ENCODE results near the gene SLC5A6.
A peak's percentile ranks its signal among the peaks of the same experiment; 100 is the strongest.

Gene SLC5A6

DNA sequence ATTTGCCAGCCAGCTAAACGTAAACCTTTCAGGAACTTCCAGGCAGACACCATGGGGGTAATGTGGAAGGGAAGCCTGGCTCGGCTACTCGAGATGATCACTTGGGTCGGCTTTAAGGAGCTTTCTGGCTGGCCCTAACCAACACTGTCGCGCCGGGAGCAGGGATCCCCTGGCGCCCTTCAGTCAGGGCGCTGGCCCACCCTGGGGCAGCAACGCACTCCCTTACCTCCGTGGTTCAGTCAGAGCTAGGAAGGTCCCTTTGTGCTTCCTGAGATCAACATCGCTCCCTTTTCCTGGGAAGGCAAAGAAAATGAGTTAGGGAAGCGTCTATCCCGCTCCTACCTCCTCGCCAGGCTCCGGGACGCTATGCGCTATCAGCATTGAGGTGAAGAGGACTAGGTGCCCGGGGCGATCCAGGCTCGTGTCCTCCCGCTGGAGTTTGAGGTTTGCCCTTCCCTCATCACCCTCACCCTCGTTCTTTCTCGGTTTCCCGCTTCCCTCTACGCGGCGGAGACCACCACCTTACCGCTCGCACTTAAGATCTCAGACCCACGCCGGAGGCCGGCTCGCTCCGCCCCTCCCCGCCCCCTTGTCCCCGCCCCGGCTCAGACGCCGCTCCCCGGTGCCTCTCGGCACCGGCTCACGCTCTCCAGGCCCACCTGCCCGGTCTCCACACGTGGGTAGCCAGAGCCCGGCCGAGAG is 676 bp downstream of the SLC5A6 start:
- TF ChIP-seq TAF1 (IDR thresholded peaks at IDR 0.05; ENCODE audit: low read depth, low read length) = no peak
- TF ChIP-seq PAX5 (IDR thresholded peaks at IDR 0.05; ENCODE audit: insufficient read depth, low read length, severe bottlenecking) = no peak
- no peak for TF ChIP-seq SPI1 (IDR thresholded peaks at IDR 0.05; ENCODE audit: low read depth, low read length)
- TF ChIP-seq POLR2AphosphoS5 (IDR thresholded peaks at IDR 0.05; ENCODE audit: low read depth, low read length) = no peak
- TF ChIP-seq POU2F2 (IDR thresholded peaks at IDR 0.05; ENCODE audit: low read depth, low read length) = no peak
- no peak for TF ChIP-seq POLR2A (IDR thresholded peaks at IDR 0.05; ENCODE audit: low read depth, low read length)
- FAIRE-seq = peak; percentile 72
- no peak for DNase-seq (ENCODE audit: insufficient read length, low spot score)

DNA sequence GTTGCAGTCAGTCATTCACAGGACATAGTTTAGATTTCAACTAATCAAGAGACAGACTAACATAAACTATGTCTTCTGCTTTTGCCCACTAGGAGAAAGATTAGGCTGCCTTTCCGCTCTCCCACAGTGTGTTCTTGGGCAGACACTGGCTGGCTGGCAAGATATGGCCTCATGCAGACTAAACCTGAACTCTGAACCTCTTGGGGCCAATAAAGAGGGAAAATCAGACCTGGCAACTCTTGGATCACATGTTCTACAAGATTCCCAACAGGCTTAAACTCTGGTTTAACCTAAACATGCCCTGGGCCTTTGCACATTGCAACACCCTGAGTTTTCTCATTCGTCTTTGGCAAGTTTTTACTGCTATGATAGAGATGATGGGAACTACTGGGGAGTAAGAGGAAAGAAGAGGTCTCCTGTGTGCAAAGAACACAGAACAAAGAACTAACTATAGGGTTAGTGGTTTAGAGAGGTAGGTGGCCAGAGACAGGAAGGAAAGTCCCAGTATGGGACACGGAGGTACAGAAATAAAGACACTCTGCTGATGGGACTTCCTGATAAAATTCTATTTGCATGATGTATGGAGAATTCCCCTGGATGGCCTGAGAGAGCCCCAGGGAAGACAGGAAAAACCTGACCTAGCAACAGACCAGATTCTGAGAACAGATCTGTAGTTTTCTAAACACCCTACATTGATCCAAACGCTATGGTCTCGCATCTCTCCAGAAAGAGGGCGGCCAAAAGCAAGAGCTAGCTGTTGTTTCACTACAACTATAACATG is 2.3 kb downstream of the SLC5A6 start:
- DNase-seq (ENCODE audit: insufficient read length, low spot score) = no peak
- no peak for FAIRE-seq

DNA sequence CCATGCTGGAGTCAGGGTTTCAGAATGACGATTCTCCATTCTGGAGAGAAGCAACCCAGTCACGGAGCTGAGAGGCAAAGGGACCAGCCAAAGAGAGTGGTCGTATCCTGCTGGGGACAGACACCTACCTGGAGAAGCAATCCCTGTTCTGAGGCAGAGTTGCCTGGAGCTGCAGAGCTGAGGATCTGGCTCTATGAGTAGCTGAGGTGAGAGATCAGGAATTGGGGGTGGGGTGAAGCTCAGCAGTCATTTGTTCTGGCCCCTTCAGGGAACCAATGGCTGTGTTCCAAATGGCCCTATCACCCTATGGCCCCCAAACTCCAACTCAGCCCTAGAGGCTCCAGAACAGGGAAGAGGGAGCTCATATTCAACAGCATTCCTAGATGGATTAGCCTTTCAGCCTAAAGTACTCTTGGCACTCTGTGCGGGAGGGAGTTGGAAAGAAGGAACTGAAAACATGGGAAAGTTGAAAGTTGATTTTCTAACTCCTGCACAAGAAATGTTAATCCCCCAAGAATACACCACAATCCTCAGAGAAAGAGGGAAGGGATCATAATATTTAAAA is 3.5 kb downstream of the SLC5A6 start:
- DNase-seq (ENCODE audit: insufficient read length, low spot score) (no peak), FAIRE-seq (no peak)
- no peak for TF ChIP-seq TAF1 (IDR thresholded peaks at IDR 0.05; ENCODE audit: low read depth, low read length)
- no peak for TF ChIP-seq POU2F2 (IDR thresholded peaks at IDR 0.05; ENCODE audit: low read depth, low read length)
- no peak for TF ChIP-seq PAX5 (IDR thresholded peaks at IDR 0.05; ENCODE audit: insufficient read depth, low read length, severe bottlenecking)
- TF ChIP-seq POLR2AphosphoS5 (IDR thresholded peaks at IDR 0.05; ENCODE audit: low read depth, low read length) = no peak
- no peak for TF ChIP-seq POLR2A (IDR thresholded peaks at IDR 0.05; ENCODE audit: low read depth, low read length)
- no peak for TF ChIP-seq SPI1 (IDR thresholded peaks at IDR 0.05; ENCODE audit: low read depth, low read length)

More for the DNA sequence above, 2.3 kb downstream of the SLC5A6 start:
- TF ChIP-seq POLR2A (IDR thresholded peaks at IDR 0.05; ENCODE audit: low read depth, low read length) = no peak
- TF ChIP-seq TAF1 (IDR thresholded peaks at IDR 0.05; ENCODE audit: low read depth, low read length) = peak; percentile 17; the same call in 1 of the 2 replicates

GRCh38 chr2:27206346-27206745 is 5.7 kb downstream of the SLC5A6 start:
- TF ChIP-seq TAF1 (IDR thresholded peaks at IDR 0.05; ENCODE audit: low read depth, low read length) = no peak
- TF ChIP-seq PAX5 (IDR thresholded peaks at IDR 0.05; ENCODE audit: insufficient read depth, low read length, severe bottlenecking) = no peak
- TF ChIP-seq SPI1 (IDR thresholded peaks at IDR 0.05; ENCODE audit: low read depth, low read length) = no peak
- TF ChIP-seq POLR2AphosphoS5 (IDR thresholded peaks at IDR 0.05; ENCODE audit: low read depth, low read length) = no peak
- TF ChIP-seq POU2F2 (IDR thresholded peaks at IDR 0.05; ENCODE audit: low read depth, low read length) = no peak
- no peak for TF ChIP-seq POLR2A (IDR thresholded peaks at IDR 0.05; ENCODE audit: low read depth, low read length)
- FAIRE-seq (no peak), DNase-seq (ENCODE audit: insufficient read length, low spot score) (no peak)

DNA sequence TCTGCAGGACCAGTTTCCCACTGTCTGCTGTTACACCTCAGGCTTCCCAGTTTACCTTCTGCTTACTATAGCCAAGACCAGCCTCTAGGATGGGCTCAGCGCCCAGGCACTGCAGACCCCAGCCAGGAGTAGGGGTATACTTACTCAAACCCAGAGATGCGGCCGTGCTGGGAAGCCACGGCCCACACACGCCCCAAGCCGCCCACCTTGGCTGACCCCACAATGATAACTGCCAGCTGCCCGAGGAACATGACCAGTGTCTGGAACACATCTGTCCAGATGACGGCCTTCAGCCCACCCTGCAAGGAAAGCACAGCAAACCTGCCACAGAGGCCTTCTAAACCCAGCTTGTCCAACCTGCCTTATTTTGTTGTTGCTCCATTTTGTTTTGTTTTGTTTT is 6.9 kb downstream of the SLC5A6 start:
- DNase-seq (ENCODE audit: insufficient read length, low spot score) = no peak
- FAIRE-seq = no peak
- no peak for TF ChIP-seq POU2F2 (IDR thresholded peaks at IDR 0.05; ENCODE audit: low read depth, low read length)
- TF ChIP-seq TAF1 (IDR thresholded peaks at IDR 0.05; ENCODE audit: low read depth, low read length) = no peak
- no peak for TF ChIP-seq PAX5 (IDR thresholded peaks at IDR 0.05; ENCODE audit: insufficient read depth, low read length, severe bottlenecking)
- TF ChIP-seq POLR2A (IDR thresholded peaks at IDR 0.05; ENCODE audit: low read depth, low read length) = no peak
- no peak for TF ChIP-seq POLR2AphosphoS5 (IDR thresholded peaks at IDR 0.05; ENCODE audit: low read depth, low read length)
- TF ChIP-seq SPI1 (IDR thresholded peaks at IDR 0.05; ENCODE audit: low read depth, low read length) = no peak

- DNase-seq (ENCODE audit: insufficient read length, low spot score) = no peak
- no peak for FAIRE-seq
- TF ChIP-seq POLR2AphosphoS5 (IDR thresholded peaks at IDR 0.05; ENCODE audit: low read depth, low read length) = no peak
These were observed 7.5 kb downstream of the SLC5A6 start for GRCh38 chr2:27204566-27204965.

DNA sequence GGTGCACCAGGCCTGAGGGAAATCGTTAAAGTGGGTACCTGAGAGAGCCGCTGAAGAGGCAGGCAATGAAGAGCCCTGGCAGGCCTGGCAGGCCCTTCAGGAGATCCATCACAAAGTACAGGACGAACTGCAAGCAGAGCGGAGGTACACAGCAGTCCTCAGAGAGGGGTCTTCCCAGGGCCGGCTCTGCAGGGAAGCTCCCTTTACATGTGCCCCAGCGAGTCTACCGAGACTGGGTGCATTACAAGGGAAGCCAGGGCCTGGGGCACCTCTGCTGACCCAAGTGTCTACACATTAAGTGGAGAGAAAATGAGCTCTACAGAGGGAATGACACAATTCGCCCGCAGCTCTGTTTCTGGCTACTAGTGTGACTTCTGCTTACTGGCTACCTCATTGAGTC is 8.3 kb downstream of the SLC5A6 start:
- FAIRE-seq = no peak
- DNase-seq (ENCODE audit: insufficient read length, low spot score) = no peak
- TF ChIP-seq TAF1 (IDR thresholded peaks at IDR 0.05; ENCODE audit: low read depth, low read length) (no peak), POLR2A (IDR thresholded peaks at IDR 0.05; ENCODE audit: low read depth, low read length) (no peak), PAX5 (IDR thresholded peaks at IDR 0.05; ENCODE audit: insufficient read depth, low read length, severe bottlenecking) (no peak), SPI1 (IDR thresholded peaks at IDR 0.05; ENCODE audit: low read depth, low read length) (no peak), POLR2AphosphoS5 (IDR thresholded peaks at IDR 0.05; ENCODE audit: low read depth, low read length) (no peak), POU2F2 (IDR thresholded peaks at IDR 0.05; ENCODE audit: low read depth, low read length) (no peak)

- TF ChIP-seq POLR2A (IDR thresholded peaks at IDR 0.05; ENCODE audit: low read depth, low read length) = no peak
These were observed 9.2 kb downstream of the SLC5A6 start for GRCh38 chr2:27202854-27203253.

GRCh38 chr2:27201675-27202074 is 10.4 kb downstream of the SLC5A6 start:
- DNase-seq (ENCODE audit: insufficient read length, low spot score) (no peak), FAIRE-seq (no peak)
- TF ChIP-seq TAF1 (IDR thresholded peaks at IDR 0.05; ENCODE audit: low read depth, low read length) = no peak
- TF ChIP-seq POU2F2 (IDR thresholded peaks at IDR 0.05; ENCODE audit: low read depth, low read length) = no peak

More at GRCh38 chr2:27202854-27203253, 9.2 kb downstream of the SLC5A6 start:
- DNase-seq (ENCODE audit: insufficient read length, low spot score) (no peak), FAIRE-seq (no peak)

DNA sequence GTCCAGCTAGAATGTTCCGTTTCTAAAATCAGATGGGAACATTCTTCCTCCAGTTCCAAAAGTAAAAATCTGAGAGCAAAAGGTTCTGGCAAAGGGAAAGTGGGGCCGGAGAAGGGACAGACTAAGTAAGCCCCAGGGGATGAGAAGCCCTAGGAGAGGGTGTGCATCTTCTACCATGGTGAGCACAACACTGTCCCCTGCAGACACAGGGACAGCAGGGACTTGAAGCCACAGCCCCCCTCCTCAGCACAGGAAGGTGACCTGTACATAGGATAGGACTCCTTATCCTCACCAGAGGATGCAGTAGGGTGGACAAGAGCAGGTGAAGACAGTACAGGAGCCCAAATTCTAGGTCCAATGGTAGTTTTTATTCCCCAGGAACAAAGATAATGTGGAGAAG is 12.8 kb downstream of the SLC5A6 start:
- TF ChIP-seq PAX5 (IDR thresholded peaks at IDR 0.05; ENCODE audit: insufficient read depth, low read length, severe bottlenecking) (no peak), TAF1 (IDR thresholded peaks at IDR 0.05; ENCODE audit: low read depth, low read length) (no peak), POU2F2 (IDR thresholded peaks at IDR 0.05; ENCODE audit: low read depth, low read length) (no peak), POLR2A (IDR thresholded peaks at IDR 0.05; ENCODE audit: low read depth, low read length) (no peak; the same call in 1 of the 2 replicates), POLR2AphosphoS5 (IDR thresholded peaks at IDR 0.05; ENCODE audit: low read depth, low read length) (no peak), SPI1 (IDR thresholded peaks at IDR 0.05; ENCODE audit: low read depth, low read length) (no peak)
- FAIRE-seq (no peak), DNase-seq (ENCODE audit: insufficient read length, low spot score) (no peak)
